ENCODE measurements around the gene ZNF771. TPM values are rescaled to one million over a fixed set of nuclear protein-coding genes. Genes with fewer than 3 reads are reported as not detected.

ZNF771 gene
- total RNA-seq, 1 donor from 2014 or later: 4.7 TPM

Small RNAs within 50 kb of the gene (small RNA-seq; reads per million reads assigned to genes)
- gene RF00019 (ENCODE audit: low replicate concordance) (not detected), gene RF00406 (ENCODE audit: low replicate concordance) (0.21 reads per million)

Other genes with a start within 250 kb of the ZNF771 start
- 16.0 TPM for gene CORO1A, start 224.0 kb upstream of the ZNF771 start, total RNA-seq
- 6.1 TPM for gene BOLA2B, start 213.9 kb upstream of the ZNF771 start, total RNA-seq
- gene SLX1A, start 213.7 kb upstream of the ZNF771 start, total RNA-seq: 7.3 TPM
- gene SULT1A3, start 208.4 kb upstream of the ZNF771 start, total RNA-seq: 3.1 TPM
- gene NPIPB13, start 159.1 kb upstream of the ZNF771 start, total RNA-seq: 1.6 TPM
- gene CD2BP2, start 52.3 kb upstream of the ZNF771 start, total RNA-seq: 17.0 TPM
- gene TBC1D10B, start 37.1 kb upstream of the ZNF771 start, total RNA-seq: 24.7 TPM
- gene MYL11, start 32.8 kb upstream of the ZNF771 start, total RNA-seq: 921 TPM
- gene SEPTIN1, start 25.0 kb upstream of the ZNF771 start, total RNA-seq: 0.69 TPM
- 3.8 TPM for gene ZNF48, start 12.2 kb upstream of the ZNF771 start, total RNA-seq
- gene DCTPP1, start 22.4 kb downstream of the ZNF771 start, total RNA-seq: 14.3 TPM
- gene SEPHS2, start 38.3 kb downstream of the ZNF771 start, total RNA-seq: 13.1 TPM
- gene ITGAL, start 65.1 kb downstream of the ZNF771 start, total RNA-seq: 6.1 TPM
- 11.2 TPM for gene ZNF768, start 119.0 kb downstream of the ZNF771 start, total RNA-seq
- gene ZNF747, start 127.3 kb downstream of the ZNF771 start, total RNA-seq: 5.8 TPM
- 4.1 TPM for gene ZNF764, start 150.8 kb downstream of the ZNF771 start, total RNA-seq
- gene ZNF688, start 164.1 kb downstream of the ZNF771 start, total RNA-seq: 8.9 TPM
- gene ZNF785, start 178.1 kb downstream of the ZNF771 start, total RNA-seq: 9.8 TPM
- 3.3 TPM for gene ZNF689, start 202.8 kb downstream of the ZNF771 start, total RNA-seq
- 8.4 TPM for gene PRR14, start 243.4 kb downstream of the ZNF771 start, total RNA-seq

Data from skin of body (tissue), 2 donors.